Cardiac muscle cell (in vitro differentiated cells and primary cell): Measurements from ENCODE around the gene ABHD4. TPM values are rescaled to one million over a fixed set of nuclear protein-coding genes. Genes with fewer than 3 reads are reported as not detected.
"Not testable (repeated sequence)": the region's sequence is repeated elsewhere in the genome, so short reads cannot be mapped to it uniquely, and the experiment has no call there.

ENCODE experiments used
- DNase-seq, 2 donors: peaks; one replicate each; pipeline versions ENCODE4 v3.0.0 to v3.0.0-alpha.2; 2010 to 2017; ENCODE audit warnings: low read depth in 1 of 2, low spot score in 1 of 2
- H3K27ac ChIP-seq: fragments of 200-600 bp; sonication (generic); 2 replicates; pipeline ENCODE4 v1.5.1; 2016
- H3K27me3 ChIP-seq: fragments of 200-600 bp; sonication (generic); 2 replicates; pipeline ENCODE4 v1.6.0; 2016; ENCODE audit warnings: control low read depth
- H3K36me3 ChIP-seq: fragments of 200-600 bp; sonication (generic); 2 replicates; pipeline ENCODE4 v1.5.1; 2016; ENCODE audit warnings: control low read depth
- H3K4me1 ChIP-seq: fragments of 200-600 bp; sonication (generic); 2 replicates; pipeline ENCODE4 v1.8.1; 2017; ENCODE audit warnings: low read depth, mild to moderate bottlenecking, mixed run types
- H3K4me3 ChIP-seq: fragments of 200-600 bp; sonication (generic); 2 replicates; pipeline ENCODE4 v1.5.1; 2016; ENCODE audit warnings: mild to moderate bottlenecking
- H3K9me3 ChIP-seq: fragments of 200-600 bp; sonication (generic); 2 replicates; pipeline ENCODE4 v1.5.1; 2017; ENCODE audit warnings: low read depth, mild to moderate bottlenecking, control low read depth
- CTCF ChIP-seq: IDR thresholded peaks from 2 replicates; pipeline ENCODE4 v1.5.1; 2012; ENCODE audit warnings: low read depth, mild to moderate bottlenecking, low read length
- polyA plus RNA-seq: library from polyadenylated mRNA; unstranded; fragments of >200 nt; fragmentation: Nextera tagmentation; extraction: Ambion mirVana; gene quantifications from 2 replicates; pipeline ENCODE4 v1.2.1, GENCODE V29; 2016
- total RNA-seq: library from RNA; depleted of rRNA; stranded (reverse); fragments of >200 nt; gene quantifications from 2 replicates; pipeline ENCODE4 v1.2.3, GENCODE V29; 2016

ABHD4 gene
- total and polyA plus RNA-seq, 2 experiments from 2014 or later, result 33.4 to 43.5 TPM

- no peak overlapping the region for H3K27ac ChIP-seq
- H3K4me1 ChIP-seq, result peaks cover 4% of the 10 kb centered on the region
- H3K4me3 ChIP-seq, result no peak overlapping the region
- no peak for DNase-seq
- no peak for TF ChIP-seq CTCF
- no peaks in the 10 kb centered on the region for H3K9me3 ChIP-seq
- peaks cover 8% of the 10 kb centered on the region for H3K36me3 ChIP-seq
- H3K27me3 ChIP-seq, result no peaks in the 10 kb centered on the region
Observed at GRCh38 chr14:22579236-22579635, 18.9 kb upstream of the ABHD4 start.

- DNase-seq, result no peak
- no peak overlapping the region for H3K4me3 ChIP-seq
- H3K4me1 ChIP-seq, result peaks cover 4% of the 10 kb centered on the region
- no peak overlapping the region for H3K27ac ChIP-seq
- TF ChIP-seq CTCF, result no peak
- H3K36me3 ChIP-seq, result peaks cover 1% of the 10 kb centered on the region
- no peaks in the 10 kb centered on the region for H3K27me3 ChIP-seq
- no peaks in the 10 kb centered on the region for H3K9me3 ChIP-seq
Observed at GRCh38 chr14:22579881-22580280, 18.2 kb upstream of the ABHD4 start.

- Histone ChIP-seq H3K4me1 (peaks cover 4% of the 10 kb centered on the region), H3K4me3 (no peak overlapping the region), H3K9me3 (no peaks in the 10 kb centered on the region), H3K27ac (peak overlapping the region; percentile 54), H3K27me3 (no peaks in the 10 kb centered on the region), H3K36me3 (no peaks in the 10 kb centered on the region)
- DNase-seq, result no peak
- no peak for TF ChIP-seq CTCF
Observed at GRCh38 chr14:22580625-22581024, 17.5 kb upstream of the ABHD4 start.

- H3K4me1 ChIP-seq, result peaks cover 9% of the 10 kb centered on the region
- no peaks in the 10 kb centered on the region for H3K36me3 ChIP-seq
- H3K4me3 ChIP-seq, result no peak overlapping the region
- DNase-seq, result no peak
- H3K27ac ChIP-seq, result no peak overlapping the region
- H3K27me3 ChIP-seq, result no peaks in the 10 kb centered on the region
- H3K9me3 ChIP-seq, result no peaks in the 10 kb centered on the region
- TF ChIP-seq CTCF, result no peak
Observed at GRCh38 chr14:22583994-22584393, 14.1 kb upstream of the ABHD4 start.

- Histone ChIP-seq H3K36me3 (no peaks in the 10 kb centered on the region), H3K27me3 (no peaks in the 10 kb centered on the region), H3K27ac (no peak overlapping the region), H3K9me3 (no peaks in the 10 kb centered on the region), H3K4me1 (peaks cover 5% of the 10 kb centered on the region), H3K4me3 (no peak overlapping the region)
- DNase-seq, result no peak
- TF ChIP-seq CTCF, result no peak
Observed at GRCh38 chr14:22587247-22587646, 10.9 kb upstream of the ABHD4 start.

GRCh38 chr14:22587677-22588422 is 10.2 kb upstream of the ABHD4 start:
- H3K27ac ChIP-seq, H3K4me1 ChIP-seq, DNase-seq, H3K27me3 ChIP-seq, H3K36me3 ChIP-seq, H3K9me3 ChIP-seq: not testable (repeated sequence)
- peak overlapping the region; percentile 65 for H3K4me3 ChIP-seq
